Skin of body (tissue), 2 donors: ENCODE measurements around the gene ZNF532. TPM values are rescaled to one million over a fixed set of nuclear protein-coding genes. Genes with fewer than 3 reads are reported as not detected.

Source experiments
- DNase-seq: peaks from one replicate; lab custom pipeline; 2025; lab: John Stamatoyannopoulos, UW
- total RNA-seq: library from RNA; depleted of rRNA; stranded (reverse); fragments of >200 nt; gene quantifications from one replicate; pipeline ENCODE4 v1.2.3, GENCODE V29; 2014

ZNF532 gene
- total RNA-seq, 1 donor from 2014 or later: 82.8 TPM

GRCh38 chr18:58941426-58942099 lies 76.9 kb downstream of the ZNF532 start:
- no peak for DNase-seq

DNA sequence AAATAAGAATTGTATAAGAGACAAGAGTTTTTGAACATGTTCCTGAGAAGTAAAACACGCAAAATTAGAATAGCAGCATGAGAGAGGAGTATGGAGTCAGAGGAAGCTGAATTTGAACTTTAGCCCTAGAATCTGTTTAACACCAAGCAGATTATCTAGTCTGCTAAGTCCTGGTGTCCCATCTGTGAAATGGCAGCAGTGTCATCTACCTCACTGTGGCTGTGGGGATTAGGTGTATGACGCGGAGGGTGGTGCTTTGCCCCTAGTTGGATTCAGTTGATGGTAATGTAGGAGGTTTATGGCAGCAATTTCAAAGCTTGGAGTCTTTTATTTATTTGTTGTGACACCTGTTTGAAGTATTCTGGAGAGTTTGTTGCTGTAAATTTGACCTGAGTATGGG lies 79.2 kb downstream of the ZNF532 start:
- DNase-seq: no peak

- DNase-seq: no peak
Measured at GRCh38 chr18:58947136-58947732, 82.6 kb downstream of the ZNF532 start.

DNA sequence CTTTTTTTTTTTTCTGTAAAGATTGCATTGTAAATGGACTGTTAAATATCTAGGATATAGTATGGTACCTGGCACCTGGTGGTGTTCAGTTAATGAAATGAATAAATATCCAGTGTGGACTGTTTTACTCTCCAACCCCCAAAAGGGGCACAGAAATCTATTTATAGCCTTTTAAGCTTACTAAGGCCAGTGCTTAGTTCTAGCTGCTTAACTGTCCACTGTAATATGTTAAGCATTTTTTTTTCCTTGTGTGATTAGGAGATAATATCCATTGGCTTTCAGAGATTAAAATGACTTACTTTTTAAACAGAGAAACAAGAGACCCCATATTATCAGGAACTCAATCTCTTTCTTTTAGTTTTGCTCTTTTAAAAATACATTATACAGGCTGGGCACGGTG lies 84.4 kb downstream of the ZNF532 start:
- DNase-seq: no peak

- DNase-seq: no peak
Measured at GRCh38 chr18:58951986-58952702, 87.5 kb downstream of the ZNF532 start.

DNA sequence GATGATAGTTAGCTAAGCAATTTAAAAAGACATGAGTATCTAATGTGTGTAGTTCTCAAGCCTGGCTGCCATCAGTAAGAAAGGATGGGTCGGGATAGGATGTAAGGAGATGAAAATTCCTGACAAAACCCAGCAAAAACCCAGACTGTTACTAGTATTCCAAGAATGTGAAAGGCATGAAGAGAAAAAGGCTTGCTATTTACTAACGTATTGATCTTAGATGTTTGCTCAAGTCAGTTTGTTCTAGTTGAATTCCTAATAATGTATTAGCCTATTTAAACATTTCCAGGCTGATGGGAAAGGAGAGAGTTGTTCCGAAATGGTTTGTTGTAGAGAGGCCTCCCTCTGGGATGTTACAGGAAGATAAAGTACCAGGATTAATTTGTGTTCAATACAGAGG lies 88.2 kb downstream of the ZNF532 start:
- no peak for DNase-seq

- DNase-seq: no peak
Measured at GRCh38 chr18:58953627-58954026, 89.0 kb downstream of the ZNF532 start.

- DNase-seq: no peak
Measured at GRCh38 chr18:58955001-58955400, 90.3 kb downstream of the ZNF532 start.

- no peak for DNase-seq
Measured at GRCh38 chr18:58955738-58956137, 91.1 kb downstream of the ZNF532 start.

GRCh38 chr18:58958628-58959027 lies 94.0 kb downstream of the ZNF532 start:
- DNase-seq: no peak

GRCh38 chr18:58960508-58960907 lies 95.8 kb downstream of the ZNF532 start:
- DNase-seq: no peak

- DNase-seq: no peak
Measured at GRCh38 chr18:58960946-58961722, 96.5 kb downstream of the ZNF532 start.

DNA sequence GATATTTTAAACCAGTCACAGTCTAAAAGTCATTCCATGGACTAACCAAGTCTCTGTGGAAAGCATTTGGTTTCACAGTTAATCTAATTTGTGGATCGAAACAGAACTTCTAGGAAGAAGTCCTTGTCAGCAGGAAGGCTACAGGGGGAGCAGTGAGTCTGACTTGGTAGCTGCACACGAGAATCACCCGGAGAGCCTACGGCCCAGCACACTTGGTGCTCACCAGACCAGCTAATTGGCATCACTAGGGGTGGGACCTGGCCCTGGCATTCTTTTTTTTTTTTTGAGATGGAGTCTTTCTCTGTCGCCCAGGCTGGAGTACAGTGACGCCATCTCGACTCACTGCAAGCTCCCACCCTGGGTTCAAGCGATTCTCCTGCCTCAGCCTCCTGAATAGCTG lies 97.7 kb downstream of the ZNF532 start:
- no peak for DNase-seq

DNA sequence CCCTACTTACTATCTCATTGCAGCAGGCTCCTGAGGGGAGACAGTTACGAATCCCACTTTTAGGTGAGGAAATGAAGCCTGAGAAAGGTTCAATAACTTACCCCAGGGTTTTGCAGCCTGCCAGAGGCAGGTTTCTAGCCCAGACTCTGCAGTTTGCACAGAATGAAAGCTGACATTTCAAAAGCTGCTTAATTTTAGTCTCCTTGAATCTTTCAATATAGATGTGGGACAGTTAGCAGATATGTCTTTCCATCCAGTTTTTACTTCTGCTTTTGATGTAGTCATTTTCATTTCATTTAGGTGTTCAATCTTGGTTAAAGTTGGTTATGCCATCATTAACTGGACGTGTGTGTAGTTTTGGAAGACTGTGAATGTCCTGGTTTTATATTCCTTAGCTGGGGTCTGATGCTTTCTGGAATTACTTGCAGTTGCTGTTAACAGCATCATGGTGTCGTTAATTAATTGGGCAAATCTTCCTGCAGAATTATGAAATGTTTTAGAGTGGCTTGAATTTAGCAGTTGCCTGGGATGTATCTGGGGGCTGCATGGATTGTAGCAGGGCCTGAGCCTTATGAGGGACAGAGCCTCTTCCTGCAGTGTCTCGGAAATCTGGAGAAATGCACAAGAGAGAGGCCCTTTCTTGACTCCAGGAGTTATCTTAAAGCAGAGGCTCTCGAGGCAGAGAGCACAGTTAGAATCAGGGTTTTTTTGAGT lies 100.8 kb downstream of the ZNF532 start:
- DNase-seq: no peak

DNA sequence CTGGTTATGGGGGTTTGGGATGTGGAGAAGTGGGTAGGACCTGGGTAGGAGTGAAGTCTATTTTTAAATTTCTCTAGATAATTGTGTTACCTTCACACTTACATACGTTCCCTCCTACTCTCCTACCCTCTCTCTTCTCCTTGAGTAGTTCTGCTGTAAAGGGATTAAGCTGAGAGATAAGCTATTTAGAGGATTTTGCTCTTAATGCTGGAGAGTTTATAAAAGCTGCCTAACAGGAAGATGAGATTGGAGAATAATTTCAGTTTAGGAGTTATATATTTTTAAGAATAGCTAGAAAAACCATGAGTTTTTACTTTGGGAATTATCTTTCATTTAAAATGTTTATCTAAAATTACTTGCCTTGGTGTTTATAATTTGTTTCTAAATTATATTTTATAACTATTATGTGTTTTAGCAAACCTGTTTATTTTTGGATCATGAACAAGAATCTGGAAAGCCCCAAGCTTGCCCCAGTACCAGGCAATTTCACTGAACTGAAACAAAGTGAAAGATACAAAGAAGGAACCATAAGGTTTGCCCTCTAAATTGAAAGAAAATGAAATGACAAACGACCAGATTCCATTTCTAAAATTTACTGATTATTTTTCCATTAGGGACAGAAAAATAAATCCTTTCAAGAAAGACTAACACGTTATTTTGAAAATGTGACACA lies 101.5 kb downstream of the ZNF532 start:
- no peak for DNase-seq

DNA sequence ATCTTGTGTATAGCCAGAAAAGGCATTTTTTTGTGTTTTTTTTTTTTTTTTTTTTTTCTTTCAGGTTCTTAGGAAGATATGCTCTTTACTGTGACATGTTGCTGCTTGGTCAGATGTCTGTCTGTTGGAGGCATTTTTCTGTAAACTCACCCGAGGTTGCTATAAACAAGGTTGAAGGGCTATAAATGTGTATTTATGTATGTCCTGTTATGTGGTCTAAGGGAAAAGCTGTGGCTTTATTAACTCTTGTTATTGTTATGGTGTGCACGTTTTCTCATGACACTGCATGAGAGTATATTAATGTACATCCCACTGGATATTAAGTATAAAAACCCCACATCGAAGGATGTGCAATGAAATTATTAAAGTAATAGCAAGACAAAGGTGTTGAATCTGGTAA lies 102.0 kb downstream of the ZNF532 start:
- DNase-seq: no peak

DNA sequence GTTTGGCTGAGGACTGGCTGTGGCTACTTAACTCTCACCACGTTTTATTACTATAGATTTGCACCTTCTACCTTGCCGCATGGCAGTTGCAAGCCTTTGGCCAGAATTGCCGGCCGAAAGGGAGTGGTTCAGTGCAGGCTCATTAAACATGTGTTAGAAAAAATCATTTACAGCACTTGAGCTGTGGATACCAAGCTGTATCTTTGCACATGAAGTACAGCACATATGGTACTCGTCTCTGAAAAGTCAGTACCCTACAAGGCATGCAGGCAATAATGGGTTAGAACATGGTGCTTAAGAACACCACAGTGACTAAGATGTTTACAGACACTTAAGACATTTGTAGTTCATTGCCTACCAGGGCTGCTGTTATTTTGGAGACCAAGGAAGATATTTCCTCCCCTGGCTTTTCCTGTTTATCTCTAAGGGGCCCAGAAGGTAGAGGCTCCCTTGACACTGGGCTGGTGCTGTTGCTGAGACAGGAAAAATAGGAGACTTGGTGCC lies 103.1 kb downstream of the ZNF532 start:
- no peak for DNase-seq

DNA sequence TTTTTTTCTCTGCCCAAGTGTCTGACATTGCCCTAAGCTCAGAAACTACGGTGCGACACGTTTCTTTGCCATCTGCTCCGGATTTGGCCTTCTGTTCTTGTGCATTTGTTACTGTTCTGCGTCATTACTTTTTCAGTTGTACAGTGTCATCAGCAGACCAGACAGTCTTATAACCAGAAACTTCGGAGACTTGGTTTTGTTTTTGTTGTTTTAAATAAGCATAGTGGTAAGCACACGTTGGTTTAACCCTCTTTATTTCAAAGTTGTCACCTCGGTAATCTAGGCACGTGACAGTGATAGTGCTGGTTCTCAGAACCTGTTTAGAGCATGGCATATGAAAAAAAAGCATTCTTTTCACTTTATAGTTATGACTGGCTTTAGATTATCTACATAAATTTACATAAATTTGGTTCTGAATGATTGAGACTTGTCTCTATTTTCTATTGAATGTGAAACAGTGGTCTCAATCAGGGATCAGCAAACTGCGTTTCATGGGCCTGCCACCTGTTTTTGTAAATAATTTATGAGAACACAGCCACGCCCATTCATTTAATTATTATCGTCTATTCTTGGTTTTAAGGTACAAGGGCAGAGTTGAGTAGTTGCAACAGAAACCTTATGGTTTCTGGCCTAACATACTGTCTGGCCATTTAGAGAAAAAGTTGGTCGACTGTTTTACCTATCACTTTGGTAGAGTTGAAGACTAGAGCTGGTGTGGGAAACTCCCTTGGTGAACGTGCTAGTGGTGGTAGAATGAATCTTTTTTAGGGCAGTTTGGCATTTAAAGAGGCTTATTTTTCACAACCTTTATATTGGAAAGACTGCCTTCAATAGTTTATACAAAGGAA lies 106.5 kb downstream of the ZNF532 start:
- DNase-seq: no peak

DNA sequence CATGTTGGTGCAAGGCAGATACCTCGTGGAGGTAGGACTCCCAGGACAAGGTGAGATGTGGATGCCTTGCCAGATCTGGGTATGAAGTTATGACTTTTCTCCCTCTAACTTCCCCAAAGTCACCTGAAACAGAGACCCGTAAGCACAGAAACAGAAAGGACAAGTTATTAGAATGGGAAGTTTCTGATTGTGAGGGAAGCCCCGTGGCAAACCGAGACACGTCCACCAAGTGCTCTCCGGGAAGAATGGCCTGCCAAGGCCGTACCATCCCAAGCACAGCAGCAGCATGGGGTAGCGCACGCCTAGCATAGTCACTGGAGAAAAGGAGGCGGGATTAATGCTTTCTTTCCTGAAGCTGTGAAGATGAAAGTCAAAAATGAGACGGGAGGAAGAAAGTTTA lies 110.6 kb downstream of the ZNF532 start:
- DNase-seq: no peak

DNA sequence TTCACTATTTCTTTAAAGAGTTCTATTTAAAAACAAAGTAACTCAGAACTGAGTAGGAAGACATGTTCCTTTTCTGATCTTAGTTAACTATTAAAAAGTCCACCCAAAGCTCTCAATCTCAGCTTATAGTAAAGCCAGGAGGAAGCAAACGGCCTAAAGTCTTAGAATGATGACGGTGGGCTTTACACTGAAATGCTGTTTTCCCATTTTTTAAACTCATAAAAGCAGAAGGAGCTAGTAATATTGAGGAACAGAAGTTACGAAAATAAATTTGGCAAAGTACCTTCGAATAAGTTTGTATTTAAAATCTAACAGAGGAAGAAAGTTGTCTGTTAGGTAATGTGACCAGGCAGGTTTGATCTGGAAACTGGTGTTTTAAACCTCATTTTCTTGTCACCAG lies 111.1 kb downstream of the ZNF532 start:
- DNase-seq: no peak
